Measurements from ENCODE around the gene SUSD4. TPM values are rescaled to one million over a fixed set of nuclear protein-coding genes. Genes with fewer than 3 reads are reported as not detected.

Gene SUSD4
- total and polyA plus RNA-seq, 2 of the 8 experiments (the other 6 are each of a cell fraction or from before 2014, with no cell fraction given): 3.9 to 5.2 TPM

GRCh38 chr1:223341121-223341520 lies 22.9 kb downstream of the SUSD4 start:
- TF ChIP-seq NRF1 (IDR thresholded peaks at IDR 0.05; ENCODE audit: low read depth, low read length): no peak
- no peak for TF ChIP-seq RAD21 (IDR thresholded peaks at IDR 0.05 in 1 of 2, conservative IDR thresholded peaks at IDR 0.05 in 1 of 2; ENCODE audit: low read depth in 2 of 2, low read length in 2 of 2)
- TF ChIP-seq CREB1 (IDR thresholded peaks at IDR 0.05): no peak
- no peak for TF ChIP-seq JUN (IDR thresholded peaks at IDR 0.05; ENCODE audit: low read depth, low read length)
- no peak for TF ChIP-seq YY1 (IDR thresholded peaks at IDR 0.05; ENCODE audit: low read depth, low read length)
- TF ChIP-seq RBBP5 (IDR thresholded peaks at IDR 0.05; ENCODE audit: borderline replicate concordance, low read depth, low read length): no peak
- no peak for TF ChIP-seq ATF2 (IDR thresholded peaks at IDR 0.05; ENCODE audit: low read length)
- TF ChIP-seq RXRA (IDR thresholded peaks at IDR 0.05; ENCODE audit: insufficient read depth, low read depth, low read length): no peak
- no peak for TF ChIP-seq PHF8 (conservative IDR thresholded peaks at IDR 0.05; ENCODE audit: low read depth, low read length)
- no peak overlapping the region for H3K18ac ChIP-seq (ENCODE audit: extremely low read depth, low read length)
- no peak overlapping the region for H3K56ac ChIP-seq (replicated peaks; ENCODE audit: insufficient read length, low read depth, low read length)
- no peaks in the 10 kb centered on the region for H3K79me1 ChIP-seq (ENCODE audit: low read depth, low read length)
- no peak overlapping the region for H2AK5ac ChIP-seq (ENCODE audit: low read depth, low read length)
- no peaks in the 10 kb centered on the region for H3K79me2 ChIP-seq (ENCODE audit: control insufficient read depth in 1 of 2, insufficient read depth in 2 of 2, low read length in 2 of 2)
- no peak overlapping the region for H3K9ac ChIP-seq (replicated peaks in 1 of 4; ENCODE audit: extremely low read depth in 1 of 4, low read depth in 3 of 4, low read length in 3 of 4)
- H4K20me1 ChIP-seq (replicated peaks in 1 of 2; ENCODE audit: control insufficient read depth in 1 of 2, insufficient read depth in 2 of 2, low read length in 2 of 2): no peaks in the 10 kb centered on the region
- no peak overlapping the region for H2BK5ac ChIP-seq (ENCODE audit: low read depth, low read length)
- DNase-seq (ENCODE audit: low read depth in 1 of 2, low spot score in 2 of 2) (no peak), FAIRE-seq (no peak)
- no peak overlapping the region for H2AFZ ChIP-seq (ENCODE audit: low read length)
- H4K8ac ChIP-seq (ENCODE audit: extremely low read depth, insufficient read depth, low read length): no peak overlapping the region
- H3K4me1 ChIP-seq (replicated peaks in 1 of 4; ENCODE audit: control insufficient read depth in 3 of 4, insufficient read depth in 4 of 4, low read length in 3 of 4): no peaks in the 10 kb centered on the region
- CTCF ChIA-PET (ENCODE audit: partially characterized antibody): interaction anchor here (0.9 to 3.1 kb wide), 8 partner anchors 8 to 350 kb away, joined by 3 to 9 read pairs (median 4); no protein-coding TSS in a partner anchor
- H3K14ac ChIP-seq (ENCODE audit: insufficient read length): no peak overlapping the region
- 96% methylated on average over 7 of the region's 7 CpGs; no CpG with 5 or more reads in 1 of the 2 experiments for WGBS, 2 experiments (ENCODE audit: extremely low coverage in 1 of 2, insufficient coverage in 1 of 2, insufficient read length in 1 of 2, insufficient replicate concordance in 2 of 2, low coverage in 1 of 2, low lambda C conversion rate in 2 of 2, missing lambda C conversion rate in 1 of 2)
- no peak overlapping the region for H2BK15ac ChIP-seq (ENCODE audit: low read length)
- H3K36me3 ChIP-seq (ENCODE audit: control insufficient read depth in 2 of 4, insufficient read depth in 4 of 4, low read length in 3 of 4): no peaks in the 10 kb centered on the region
- H2BK20ac ChIP-seq (ENCODE audit: low read length): no peak overlapping the region
- no peaks in the 10 kb centered on the region for H3K9me3 ChIP-seq (ENCODE audit: insufficient read depth in 2 of 2, low read depth in 1 of 2, low read length in 1 of 2)
- POLR2A ChIA-PET (ENCODE audit: partially characterized antibody): no interaction called here
- no peak overlapping the region for H3K4me2 ChIP-seq (ENCODE audit: insufficient read depth in 1 of 2, low read depth in 2 of 2, low read length in 2 of 2)
- H3K27ac ChIP-seq (ENCODE audit: low read depth, low read length): no peak overlapping the region
- H3K23ac ChIP-seq (ENCODE audit: insufficient read length): no peak overlapping the region
- no peaks in the 10 kb centered on the region for H3K23me2 ChIP-seq (ENCODE audit: low read depth, low read length)
- no peak overlapping the region for H2BK120ac ChIP-seq (replicated peaks; ENCODE audit: low read depth, low read length)
- H3K27me3 ChIP-seq (replicated peaks in 1 of 4; ENCODE audit: control insufficient read depth in 3 of 4, extremely low read depth in 1 of 4, insufficient read depth in 3 of 4, low read length in 3 of 4): no peaks in the 10 kb centered on the region
- no peak overlapping the region for H3K4ac ChIP-seq (replicated peaks; ENCODE audit: insufficient read length, low read depth, low read length)
- H3K4me3 ChIP-seq (ENCODE audit: extremely low read depth in 1 of 4, insufficient read depth in 2 of 4, low read depth in 3 of 4, low read length in 4 of 4): no peak overlapping the region
- no peak overlapping the region for H4K91ac ChIP-seq (replicated peaks; ENCODE audit: insufficient read length, low read length)
- no peak overlapping the region for H4K5ac ChIP-seq (ENCODE audit: insufficient read length, low read depth, low read length)
- no peak overlapping the region for H2BK12ac ChIP-seq (ENCODE audit: low read depth, low read length)

Data from H1 (cell line).